ENCODE data around the gene ASPG. TPM values are rescaled to one million over a fixed set of nuclear protein-coding genes. Genes with fewer than 3 reads are reported as not detected.

The ASPG gene
- total RNA-seq, 1 experiment from 2014 or later = 0.22 TPM

DNA sequence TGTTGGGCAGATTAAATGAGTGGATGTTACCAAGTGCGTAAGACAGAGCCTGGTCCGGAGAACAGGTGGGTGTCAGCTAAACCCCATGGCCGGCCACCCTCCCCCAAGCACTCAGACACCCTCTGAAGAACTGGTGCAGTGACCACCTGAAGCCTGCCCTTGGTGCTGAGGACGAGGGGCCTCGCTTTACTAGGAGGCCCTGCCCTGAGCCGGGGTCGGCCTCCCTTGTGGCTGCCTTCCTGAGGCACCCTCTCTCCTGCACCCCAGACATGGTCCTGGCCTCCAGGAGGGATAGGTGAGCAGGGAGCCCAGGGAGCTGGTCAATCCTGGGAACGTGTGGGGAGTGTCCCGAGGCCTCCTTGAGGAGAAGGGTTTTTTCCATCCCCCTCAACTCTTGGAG, 48.0 kb downstream of the ASPG start:
- no peaks in the 10 kb centered on the region for H4K20me1 ChIP-seq (ENCODE audit: low read length)
- no peaks in the 10 kb centered on the region for H3F3A ChIP-seq (ENCODE audit: low read length, unreplicated experiment)
- H3K79me2 ChIP-seq (ENCODE audit: low read length) = no peaks in the 10 kb centered on the region
- H3K4me3 ChIP-seq (ENCODE audit: low read length) = no peak overlapping the region
- intact Hi-C loops (cut with micrococcal nuclease) = loop anchor here (10.0 kb wide), 1 partner anchor 511 kb away; no protein-coding TSS in a partner anchor
- DNase-seq = no peak
- no peaks in the 10 kb centered on the region for H3K36me3 ChIP-seq (ENCODE audit: low read depth, low read length)
- no TSS peak for BruUV-seq (replicated peaks)
- H3K9ac ChIP-seq (ENCODE audit: low read length) = no peak overlapping the region
- peaks cover 39% of the 10 kb centered on the region for H3K27me3 ChIP-seq (ENCODE audit: low read length)
- H3K9me3 ChIP-seq (ENCODE audit: low read length) = 0 out of 2 replicates have a peak, but pooled peaks cover 4% of the 10 kb centered on the region
- peaks cover 5% of the 10 kb centered on the region; the same call in 1 of the 2 replicates for H3K4me1 ChIP-seq (ENCODE audit: insufficient read depth, low read length)
- TF ChIP-seq EZH2 (IDR thresholded peaks at IDR 0.05; ENCODE audit: low read length, unreplicated experiment) (no peak), EZH2phosphoT487 (IDR thresholded peaks at IDR 0.05; ENCODE audit: borderline replicate concordance, low read length) (no peak)
- TF ChIP-seq, protein P1, sequence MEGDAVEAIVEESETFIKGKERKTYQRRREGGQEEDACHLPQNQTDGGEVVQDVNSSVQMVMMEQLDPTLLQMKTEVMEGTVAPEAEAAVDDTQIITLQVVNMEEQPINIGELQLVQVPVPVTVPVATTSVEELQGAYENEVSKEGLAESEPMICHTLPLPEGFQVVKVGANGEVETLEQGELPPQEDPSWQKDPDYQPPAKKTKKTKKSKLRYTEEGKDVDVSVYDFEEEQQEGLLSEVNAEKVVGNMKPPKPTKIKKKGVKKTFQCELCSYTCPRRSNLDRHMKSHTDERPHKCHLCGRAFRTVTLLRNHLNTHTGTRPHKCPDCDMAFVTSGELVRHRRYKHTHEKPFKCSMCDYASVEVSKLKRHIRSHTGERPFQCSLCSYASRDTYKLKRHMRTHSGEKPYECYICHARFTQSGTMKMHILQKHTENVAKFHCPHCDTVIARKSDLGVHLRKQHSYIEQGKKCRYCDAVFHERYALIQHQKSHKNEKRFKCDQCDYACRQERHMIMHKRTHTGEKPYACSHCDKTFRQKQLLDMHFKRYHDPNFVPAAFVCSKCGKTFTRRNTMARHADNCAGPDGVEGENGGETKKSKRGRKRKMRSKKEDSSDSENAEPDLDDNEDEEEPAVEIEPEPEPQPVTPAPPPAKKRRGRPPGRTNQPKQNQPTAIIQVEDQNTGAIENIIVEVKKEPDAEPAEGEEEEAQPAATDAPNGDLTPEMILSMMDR (conservative IDR thresholded peaks at IDR 0.05; ENCODE audit: low read depth, low read length) = no peak
- POLR2A ChIA-PET (ENCODE audit: unreplicated experiment) = no interaction called here
- no peak overlapping the region for H3K4me2 ChIP-seq (ENCODE audit: low read length)
- H3K9me2 ChIP-seq (replicated peaks; ENCODE audit: low read length) = no peaks in the 10 kb centered on the region
- no peak overlapping the region for H3K27ac ChIP-seq (ENCODE audit: low read length)
- CTCF ChIA-PET = no interaction called here
- no peak overlapping the region for H2AFZ ChIP-seq (ENCODE audit: low read length)
- ATAC-seq = no peak

- 0 out of 2 replicates have a peak, but pooled peaks cover 3% of the 10 kb centered on the region for H3K9me3 ChIP-seq (ENCODE audit: low read length)
- ATAC-seq = no peak
Observed at GRCh38 chr14:104134061-104134965, 48.8 kb downstream of the ASPG start.

More at GRCh38 chr14:104134061-104134965, 48.8 kb downstream of the ASPG start:
- POLR2A ChIA-PET (ENCODE audit: unreplicated experiment) = no interaction called here
- Histone ChIP-seq H2AFZ (ENCODE audit: low read length) (no peak overlapping the region), H3K9me2 (replicated peaks; ENCODE audit: low read length) (no peaks in the 10 kb centered on the region), H3K36me3 (ENCODE audit: low read depth, low read length) (no peaks in the 10 kb centered on the region), H3K4me3 (ENCODE audit: low read length) (no peak overlapping the region), H3F3A (ENCODE audit: low read length, unreplicated experiment) (no peaks in the 10 kb centered on the region), H3K9ac (ENCODE audit: low read length) (no peak overlapping the region), H3K79me2 (ENCODE audit: low read length) (no peaks in the 10 kb centered on the region), H3K4me1 (ENCODE audit: insufficient read depth, low read length) (peaks cover 5% of the 10 kb centered on the region; the same call in 1 of the 2 replicates), H3K27ac (ENCODE audit: low read length) (no peak overlapping the region), H3K27me3 (ENCODE audit: low read length) (peaks cover 47% of the 10 kb centered on the region), H3K4me2 (ENCODE audit: low read length) (no peak overlapping the region), H4K20me1 (ENCODE audit: low read length) (no peaks in the 10 kb centered on the region)
- no peak for DNase-seq
- intact Hi-C loops (cut with micrococcal nuclease) = loop anchor here (10.0 kb wide), 1 partner anchor 510 kb away; no protein-coding TSS in a partner anchor
- CTCF ChIA-PET = no interaction called here
- BruUV-seq (replicated peaks) = no TSS peak
- TF ChIP-seq EZH2phosphoT487 (IDR thresholded peaks at IDR 0.05; ENCODE audit: borderline replicate concordance, low read length) = no peak
- TF ChIP-seq, protein P1 (conservative IDR thresholded peaks at IDR 0.05; ENCODE audit: low read depth, low read length) = no peak
- TF ChIP-seq EZH2 (IDR thresholded peaks at IDR 0.05; ENCODE audit: low read length, unreplicated experiment) = no peak

Data from PC-3 (cell line).